ENCODE results near the gene RIBC2. TPM values are rescaled to one million over a fixed set of nuclear protein-coding genes. Genes with fewer than 3 reads are reported as not detected.

RIBC2 gene
- total and polyA plus RNA-seq, 9 of the 15 experiments (the other 6 are each of a cell fraction or from before 2014, with no cell fraction given): not detected

DNA sequence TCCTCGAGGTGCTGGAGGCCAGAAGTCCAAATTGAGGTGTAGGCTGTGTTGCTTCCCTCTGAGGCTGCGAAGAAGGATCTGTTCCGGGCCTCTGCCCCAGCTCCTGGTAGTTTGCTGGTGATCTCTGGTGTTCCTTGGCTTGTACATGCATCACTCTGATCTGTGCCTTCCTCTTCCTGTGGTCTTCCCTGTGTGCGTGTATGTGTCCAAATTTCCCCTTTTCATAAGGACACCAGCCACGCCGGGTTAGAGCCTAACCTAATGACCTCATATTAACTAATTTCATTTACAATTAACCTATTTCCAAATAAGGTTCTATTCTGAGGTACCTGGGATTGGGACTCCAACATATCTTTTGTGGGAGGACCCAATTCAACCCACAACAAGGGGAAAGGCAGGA, 21.5 kb downstream of the RIBC2 start:
- H3K9ac ChIP-seq (ENCODE audit: insufficient read depth in 1 of 2, low read depth in 2 of 2, low read length in 2 of 2): no peak overlapping the region
- no peaks in the 10 kb centered on the region for H3K79me2 ChIP-seq (ENCODE audit: control insufficient read depth, insufficient read depth, low read length)
- no peaks in the 10 kb centered on the region for H3K9me1 ChIP-seq (ENCODE audit: control insufficient read depth, insufficient read depth, low read length)
- no peaks in the 10 kb centered on the region for H3K4me1 ChIP-seq (replicated peaks in 1 of 2; ENCODE audit: control insufficient read depth in 2 of 2, insufficient read depth in 2 of 2, low read length in 2 of 2)
- POLR2A ChIA-PET: no interaction called here
- FAIRE-seq (no peak), DNase-seq (ENCODE audit: extremely low read depth in 1 of 4, low spot score in 3 of 4) (no peak), ATAC-seq (no peak)
- H4K20me1 ChIP-seq (replicated peaks; ENCODE audit: control insufficient read depth, insufficient read depth, low read length): 0 out of 2 replicates have a peak, but pooled peaks cover 4% of the 10 kb centered on the region
- peaks cover 2 to 21% of the 10 kb centered on the region in 2 experiments; a peak in 2 of 5 replicates for H3K27me3 ChIP-seq (ENCODE audit: control insufficient read depth in 2 of 2, insufficient read depth in 2 of 2, low read length in 2 of 2)
- intact Hi-C loops (cut with micrococcal nuclease): loop anchor here (1.0 to 5.0 kb wide), 2 partner anchors 148 to 166 kb away; no protein-coding TSS in a partner anchor
- WGBS (ENCODE audit: insufficient coverage, low coverage, missing lambda C conversion rate): 25% methylated on average over 5 of the region's 6 CpGs
- H3K27ac ChIP-seq (ENCODE audit: extremely low read depth, low read depth, low read length): no peak overlapping the region
- H3K4me2 ChIP-seq (ENCODE audit: insufficient read depth, low read length): no peak overlapping the region
- BruUV-seq (replicated peaks): no TSS peak
- H3K9me3 ChIP-seq (replicated peaks; ENCODE audit: control insufficient read depth, insufficient read depth, low read depth, low read length): no peaks in the 10 kb centered on the region
- in situ Hi-C loops (cut with MboI): loop anchor here (5.0 kb wide), 1 partner anchor 168 kb away; no protein-coding TSS in a partner anchor
- no peak overlapping the region for H3K4me3 ChIP-seq
- CTCF ChIA-PET (ENCODE audit: low intra/inter-chr PET ratio): interaction anchor here (0.7 to 3.3 kb wide), 4 partner anchors 119 to 532 kb away, joined by 3 to 15 read pairs (median 4); no protein-coding TSS in a partner anchor
- H3K36me3 ChIP-seq (ENCODE audit: control insufficient read depth, insufficient read depth, low read length): no peaks in the 10 kb centered on the region
- H2AFZ ChIP-seq (ENCODE audit: low read depth, low read length): no peak overlapping the region
- TF ChIP-seq, protein P1, sequence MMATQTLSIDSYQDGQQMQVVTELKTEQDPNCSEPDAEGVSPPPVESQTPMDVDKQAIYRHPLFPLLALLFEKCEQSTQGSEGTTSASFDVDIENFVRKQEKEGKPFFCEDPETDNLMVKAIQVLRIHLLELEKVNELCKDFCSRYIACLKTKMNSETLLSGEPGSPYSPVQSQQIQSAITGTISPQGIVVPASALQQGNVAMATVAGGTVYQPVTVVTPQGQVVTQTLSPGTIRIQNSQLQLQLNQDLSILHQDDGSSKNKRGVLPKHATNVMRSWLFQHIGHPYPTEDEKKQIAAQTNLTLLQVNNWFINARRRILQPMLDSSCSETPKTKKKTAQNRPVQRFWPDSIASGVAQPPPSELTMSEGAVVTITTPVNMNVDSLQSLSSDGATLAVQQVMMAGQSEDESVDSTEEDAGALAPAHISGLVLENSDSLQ (IDR thresholded peaks at IDR 0.05): no peak
- TF ChIP-seq, protein P2, sequence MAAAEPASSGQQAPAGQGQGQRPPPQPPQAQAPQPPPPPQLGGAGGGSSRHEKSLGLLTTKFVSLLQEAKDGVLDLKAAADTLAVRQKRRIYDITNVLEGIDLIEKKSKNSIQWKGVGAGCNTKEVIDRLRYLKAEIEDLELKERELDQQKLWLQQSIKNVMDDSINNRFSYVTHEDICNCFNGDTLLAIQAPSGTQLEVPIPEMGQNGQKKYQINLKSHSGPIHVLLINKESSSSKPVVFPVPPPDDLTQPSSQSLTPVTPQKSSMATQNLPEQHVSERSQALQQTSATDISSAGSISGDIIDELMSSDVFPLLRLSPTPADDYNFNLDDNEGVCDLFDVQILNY (CRISPR knock-in tag; IDR thresholded peaks at IDR 0.05): no peak
- TF ChIP-seq TFAM (CRISPR knock-in tag; conservative IDR thresholded peaks at IDR 0.05): no peak
- no peak for TF ChIP-seq PTRF (tag; IDR thresholded peaks at IDR 0.05)
- TF ChIP-seq JUN (IDR thresholded peaks at IDR 0.05; ENCODE audit: borderline replicate concordance, low read depth, low read length): no peak
- no peak for TF ChIP-seq JUN (CRISPR knock-in tag; IDR thresholded peaks at IDR 0.05; ENCODE audit: borderline replicate concordance)
- no peak for TF ChIP-seq CAMTA2 (CRISPR knock-in tag; conservative IDR thresholded peaks at IDR 0.05)
- TF ChIP-seq GTF2F1 (IDR thresholded peaks at IDR 0.05; ENCODE audit: low read depth, low read length): no peak
- TF ChIP-seq NR1H2 (CRISPR knock-in tag; IDR thresholded peaks at IDR 0.05): no peak
- TF ChIP-seq XRCC3 (IDR thresholded peaks at IDR 0.05): no peak
- TF ChIP-seq, protein P3, sequence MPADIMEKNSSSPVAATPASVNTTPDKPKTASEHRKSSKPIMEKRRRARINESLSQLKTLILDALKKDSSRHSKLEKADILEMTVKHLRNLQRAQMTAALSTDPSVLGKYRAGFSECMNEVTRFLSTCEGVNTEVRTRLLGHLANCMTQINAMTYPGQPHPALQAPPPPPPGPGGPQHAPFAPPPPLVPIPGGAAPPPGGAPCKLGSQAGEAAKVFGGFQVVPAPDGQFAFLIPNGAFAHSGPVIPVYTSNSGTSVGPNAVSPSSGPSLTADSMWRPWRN (IDR thresholded peaks at IDR 0.05; ENCODE audit: low read depth): no peak
- no peak for TF ChIP-seq TEAD2 (tag; IDR thresholded peaks at IDR 0.05)
- no peak for TF ChIP-seq RBM22 (IDR thresholded peaks at IDR 0.05; ENCODE audit: low read depth, low read length, poor library complexity, severe bottlenecking)
- no peak for TF ChIP-seq ZNF57 (CRISPR knock-in tag; IDR thresholded peaks at IDR 0.05)
